Measurements from ENCODE around the gene GRM8. TPM values are rescaled to one million over a fixed set of nuclear protein-coding genes. Genes with fewer than 3 reads are reported as not detected.

Gene GRM8
- total RNA-seq, 1 donor from 2014 or later, result 2.2 TPM

GRCh38 chr7:126657137-126657536 lies 595.6 kb downstream of the GRM8 start:
- TF ChIP-seq EZH2 (IDR thresholded peaks at IDR 0.05; ENCODE audit: insufficient read depth, low read length), result no peak
- TF ChIP-seq, protein P1, sequence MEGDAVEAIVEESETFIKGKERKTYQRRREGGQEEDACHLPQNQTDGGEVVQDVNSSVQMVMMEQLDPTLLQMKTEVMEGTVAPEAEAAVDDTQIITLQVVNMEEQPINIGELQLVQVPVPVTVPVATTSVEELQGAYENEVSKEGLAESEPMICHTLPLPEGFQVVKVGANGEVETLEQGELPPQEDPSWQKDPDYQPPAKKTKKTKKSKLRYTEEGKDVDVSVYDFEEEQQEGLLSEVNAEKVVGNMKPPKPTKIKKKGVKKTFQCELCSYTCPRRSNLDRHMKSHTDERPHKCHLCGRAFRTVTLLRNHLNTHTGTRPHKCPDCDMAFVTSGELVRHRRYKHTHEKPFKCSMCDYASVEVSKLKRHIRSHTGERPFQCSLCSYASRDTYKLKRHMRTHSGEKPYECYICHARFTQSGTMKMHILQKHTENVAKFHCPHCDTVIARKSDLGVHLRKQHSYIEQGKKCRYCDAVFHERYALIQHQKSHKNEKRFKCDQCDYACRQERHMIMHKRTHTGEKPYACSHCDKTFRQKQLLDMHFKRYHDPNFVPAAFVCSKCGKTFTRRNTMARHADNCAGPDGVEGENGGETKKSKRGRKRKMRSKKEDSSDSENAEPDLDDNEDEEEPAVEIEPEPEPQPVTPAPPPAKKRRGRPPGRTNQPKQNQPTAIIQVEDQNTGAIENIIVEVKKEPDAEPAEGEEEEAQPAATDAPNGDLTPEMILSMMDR (IDR thresholded peaks at IDR 0.05; ENCODE audit: insufficient read depth, low read depth, low read length), result no peak
- Histone ChIP-seq H3K79me2 (ENCODE audit: insufficient read depth, low read length) (no peaks in the 10 kb centered on the region), H3K9ac (ENCODE audit: low read length) (no peak overlapping the region), H3K36me3 (ENCODE audit: insufficient read depth, low read length) (no peaks in the 10 kb centered on the region), H3K27me3 (ENCODE audit: insufficient read depth, low read length) (no peaks in the 10 kb centered on the region), H3K9me3 (ENCODE audit: insufficient read depth, low read depth, low read length) (no peaks in the 10 kb centered on the region), H3K27ac (ENCODE audit: low read depth, low read length) (no peak overlapping the region), H3K4me1 (ENCODE audit: insufficient read depth, low read length) (no peaks in the 10 kb centered on the region), H3K4me2 (ENCODE audit: low read length) (no peak overlapping the region), H3K4me3 (ENCODE audit: insufficient read depth, low read depth, low read length) (no peak overlapping the region), H4K20me1 (ENCODE audit: insufficient read depth, low read length) (no peaks in the 10 kb centered on the region), H2AFZ (ENCODE audit: low read depth, low read length) (no peak overlapping the region)
- Mint-ChIP-seq H3K4me1 (ENCODE audit: low read depth, unreplicated experiment) (no peaks in the 10 kb centered on the region), H3K36me3 (ENCODE audit: low read depth, unreplicated experiment) (no peaks in the 10 kb centered on the region), H3K4me3 (ENCODE audit: unreplicated experiment) (no peak overlapping the region), H3K27me3 (ENCODE audit: low read depth, unreplicated experiment) (no peaks in the 10 kb centered on the region), H3K9me3 (ENCODE audit: unreplicated experiment) (peaks cover 2% of the 10 kb centered on the region), H3K27ac (ENCODE audit: unreplicated experiment) (no peak overlapping the region)
- no peak for FAIRE-seq
- no peak for DNase-seq (ENCODE audit: low read depth)

- H3K9ac ChIP-seq (ENCODE audit: low read length), result no peak overlapping the region
- DNase-seq (ENCODE audit: low read depth) (no peak), FAIRE-seq (no peak)
- peaks cover 7% of the 10 kb centered on the region for H3K9me3 Mint-ChIP-seq (ENCODE audit: unreplicated experiment)
- H3K4me2 ChIP-seq (ENCODE audit: low read length), result no peak overlapping the region
- no peaks in the 10 kb centered on the region for H4K20me1 ChIP-seq (ENCODE audit: insufficient read depth, low read length)
- H3K36me3 ChIP-seq (ENCODE audit: insufficient read depth, low read length), result no peaks in the 10 kb centered on the region
- no peak overlapping the region for H2AFZ ChIP-seq (ENCODE audit: low read depth, low read length)
- no peaks in the 10 kb centered on the region for H3K79me2 ChIP-seq (ENCODE audit: insufficient read depth, low read length)
- TF ChIP-seq, protein P1 (IDR thresholded peaks at IDR 0.05; ENCODE audit: insufficient read depth, low read depth, low read length), result no peak
- no peak for TF ChIP-seq EZH2 (IDR thresholded peaks at IDR 0.05; ENCODE audit: insufficient read depth, low read length)
- H3K27me3 ChIP-seq (ENCODE audit: insufficient read depth, low read length), result no peaks in the 10 kb centered on the region
- H3K27ac ChIP-seq (ENCODE audit: low read depth, low read length), result no peak overlapping the region
- no peaks in the 10 kb centered on the region for H3K36me3 Mint-ChIP-seq (ENCODE audit: low read depth, unreplicated experiment)
- H3K27ac Mint-ChIP-seq (ENCODE audit: unreplicated experiment), result no peak overlapping the region
- no peaks in the 10 kb centered on the region for H3K9me3 ChIP-seq (ENCODE audit: insufficient read depth, low read depth, low read length)
- H3K4me1 Mint-ChIP-seq (ENCODE audit: low read depth, unreplicated experiment), result no peaks in the 10 kb centered on the region
- no peaks in the 10 kb centered on the region for H3K4me1 ChIP-seq (ENCODE audit: insufficient read depth, low read length)
- peaks cover 2% of the 10 kb centered on the region for H3K27me3 Mint-ChIP-seq (ENCODE audit: low read depth, unreplicated experiment)
- H3K4me3 Mint-ChIP-seq (ENCODE audit: unreplicated experiment), result no peak overlapping the region
- no peak overlapping the region for H3K4me3 ChIP-seq (ENCODE audit: insufficient read depth, low read depth, low read length)
Observed at GRCh38 chr7:126656165-126656564, 596.6 kb downstream of the GRM8 start.

DNA sequence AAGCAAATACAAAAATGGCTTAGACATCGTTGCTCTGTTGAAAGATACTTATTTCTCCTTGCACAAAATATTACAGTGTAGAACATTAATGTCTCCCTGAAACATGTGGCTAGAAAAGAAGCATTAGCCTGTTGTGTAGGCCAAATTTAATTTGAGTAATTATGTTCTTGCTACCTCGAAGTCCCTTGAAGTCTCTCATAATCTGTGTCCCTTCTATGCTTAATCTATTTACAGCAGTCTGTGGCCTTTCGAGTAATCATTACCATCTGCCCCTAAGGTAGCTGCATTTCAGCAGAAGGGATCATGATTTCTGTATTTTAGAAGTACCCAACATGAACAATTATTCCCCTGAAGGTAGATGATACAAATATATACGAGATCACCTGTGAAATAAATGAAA lies 615.2 kb downstream of the GRM8 start:
- H3K79me2 ChIP-seq (ENCODE audit: insufficient read depth, low read length), result no peaks in the 10 kb centered on the region
- no peaks in the 10 kb centered on the region for H3K9me3 ChIP-seq (ENCODE audit: insufficient read depth, low read depth, low read length)
- no peak overlapping the region for H3K27ac ChIP-seq (ENCODE audit: low read depth, low read length)
- no peaks in the 10 kb centered on the region for H3K27me3 Mint-ChIP-seq (ENCODE audit: low read depth, unreplicated experiment)
- H3K4me2 ChIP-seq (ENCODE audit: low read length), result no peak overlapping the region
- H3K4me3 Mint-ChIP-seq (ENCODE audit: unreplicated experiment), result no peak overlapping the region
- H3K4me1 Mint-ChIP-seq (ENCODE audit: low read depth, unreplicated experiment), result no peaks in the 10 kb centered on the region
- H3K36me3 ChIP-seq (ENCODE audit: insufficient read depth, low read length), result no peaks in the 10 kb centered on the region
- no peaks in the 10 kb centered on the region for H3K9me3 Mint-ChIP-seq (ENCODE audit: unreplicated experiment)
- no peak overlapping the region for H2AFZ ChIP-seq (ENCODE audit: low read depth, low read length)
- TF ChIP-seq EZH2 (IDR thresholded peaks at IDR 0.05; ENCODE audit: insufficient read depth, low read length), result no peak
- TF ChIP-seq, protein P1 (IDR thresholded peaks at IDR 0.05; ENCODE audit: insufficient read depth, low read depth, low read length), result no peak
- DNase-seq (ENCODE audit: low read depth), result no peak
- FAIRE-seq, result no peak
- no peaks in the 10 kb centered on the region for H4K20me1 ChIP-seq (ENCODE audit: insufficient read depth, low read length)
- no peak overlapping the region for H3K27ac Mint-ChIP-seq (ENCODE audit: unreplicated experiment)
- H3K36me3 Mint-ChIP-seq (ENCODE audit: low read depth, unreplicated experiment), result no peaks in the 10 kb centered on the region
- H3K4me1 ChIP-seq (ENCODE audit: insufficient read depth, low read length), result no peaks in the 10 kb centered on the region
- no peak overlapping the region for H3K9ac ChIP-seq (ENCODE audit: low read length)
- no peak overlapping the region for H3K4me3 ChIP-seq (ENCODE audit: insufficient read depth, low read depth, low read length)
- H3K27me3 ChIP-seq (ENCODE audit: insufficient read depth, low read length), result no peaks in the 10 kb centered on the region

Measured in astrocyte (in vitro differentiated cells and primary cell).